Retinal pigment epithelial cell (primary cell): ENCODE measurements around the gene LIX1.

Source experiments
- DNase-seq: peaks from one replicate; pipeline ENCODE4 v3.0.0-alpha.2; 2010; ENCODE audit warnings: low read depth
- H3K4me3 ChIP-seq: 2 replicates; pipeline ENCODE4 v1.5.1; 2011; ENCODE audit warnings: mild to moderate bottlenecking, low read length, control low read depth, moderate library complexity
- TF ChIP-seq, protein P1 (sequence below): conservative IDR thresholded peaks from 2 replicates; pipeline ENCODE4 v1.5.1; 2011; ENCODE audit warnings: low read depth, low read length, control low read depth, inconsistent platforms

LIX1 gene

DNA sequence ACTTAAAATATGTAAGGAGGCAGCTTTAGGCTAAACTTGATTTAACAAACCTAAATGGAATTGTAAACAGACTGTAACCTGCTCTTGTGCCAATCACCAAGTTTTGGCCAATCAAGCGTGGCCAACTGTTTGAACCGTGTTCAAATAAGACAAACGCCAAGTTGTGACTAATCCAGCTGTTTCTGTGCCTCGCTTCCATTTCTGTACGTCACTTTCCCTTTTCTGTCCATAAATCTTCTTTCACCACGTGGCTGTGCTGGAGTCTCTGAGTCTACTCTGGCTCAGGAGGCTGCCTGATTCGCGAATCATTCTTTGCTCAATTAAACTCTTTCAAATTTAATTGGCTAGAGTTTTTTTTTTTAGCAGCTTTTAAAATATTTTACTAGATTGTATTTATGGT, 71.3 kb downstream of the LIX1 start:
- TF ChIP-seq, protein P1, sequence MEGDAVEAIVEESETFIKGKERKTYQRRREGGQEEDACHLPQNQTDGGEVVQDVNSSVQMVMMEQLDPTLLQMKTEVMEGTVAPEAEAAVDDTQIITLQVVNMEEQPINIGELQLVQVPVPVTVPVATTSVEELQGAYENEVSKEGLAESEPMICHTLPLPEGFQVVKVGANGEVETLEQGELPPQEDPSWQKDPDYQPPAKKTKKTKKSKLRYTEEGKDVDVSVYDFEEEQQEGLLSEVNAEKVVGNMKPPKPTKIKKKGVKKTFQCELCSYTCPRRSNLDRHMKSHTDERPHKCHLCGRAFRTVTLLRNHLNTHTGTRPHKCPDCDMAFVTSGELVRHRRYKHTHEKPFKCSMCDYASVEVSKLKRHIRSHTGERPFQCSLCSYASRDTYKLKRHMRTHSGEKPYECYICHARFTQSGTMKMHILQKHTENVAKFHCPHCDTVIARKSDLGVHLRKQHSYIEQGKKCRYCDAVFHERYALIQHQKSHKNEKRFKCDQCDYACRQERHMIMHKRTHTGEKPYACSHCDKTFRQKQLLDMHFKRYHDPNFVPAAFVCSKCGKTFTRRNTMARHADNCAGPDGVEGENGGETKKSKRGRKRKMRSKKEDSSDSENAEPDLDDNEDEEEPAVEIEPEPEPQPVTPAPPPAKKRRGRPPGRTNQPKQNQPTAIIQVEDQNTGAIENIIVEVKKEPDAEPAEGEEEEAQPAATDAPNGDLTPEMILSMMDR = no peak
- no peak overlapping the region for H3K4me3 ChIP-seq
- DNase-seq = no peak

DNA sequence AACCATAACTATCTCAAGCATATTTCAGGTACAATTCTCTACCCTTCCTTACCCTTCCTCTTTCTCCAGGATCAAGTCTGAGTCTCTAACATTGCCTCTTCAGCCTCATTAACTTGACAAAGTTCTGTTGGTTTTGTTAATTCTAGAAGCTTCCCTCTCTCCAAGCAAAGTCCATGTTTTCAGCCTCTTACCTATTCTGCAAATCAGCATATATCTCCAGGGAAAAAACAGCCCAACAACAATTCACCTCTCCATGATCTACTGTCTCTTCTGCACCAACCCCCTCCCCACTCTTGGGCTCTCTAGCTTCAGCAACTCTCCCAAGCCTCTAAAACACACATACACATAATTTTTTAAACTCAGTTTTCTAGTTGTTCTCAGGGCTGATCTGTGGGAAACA, 72.2 kb downstream of the LIX1 start:
- H3K4me3 ChIP-seq = no peak overlapping the region
- TF ChIP-seq, protein P1 = no peak
- DNase-seq = no peak

DNA sequence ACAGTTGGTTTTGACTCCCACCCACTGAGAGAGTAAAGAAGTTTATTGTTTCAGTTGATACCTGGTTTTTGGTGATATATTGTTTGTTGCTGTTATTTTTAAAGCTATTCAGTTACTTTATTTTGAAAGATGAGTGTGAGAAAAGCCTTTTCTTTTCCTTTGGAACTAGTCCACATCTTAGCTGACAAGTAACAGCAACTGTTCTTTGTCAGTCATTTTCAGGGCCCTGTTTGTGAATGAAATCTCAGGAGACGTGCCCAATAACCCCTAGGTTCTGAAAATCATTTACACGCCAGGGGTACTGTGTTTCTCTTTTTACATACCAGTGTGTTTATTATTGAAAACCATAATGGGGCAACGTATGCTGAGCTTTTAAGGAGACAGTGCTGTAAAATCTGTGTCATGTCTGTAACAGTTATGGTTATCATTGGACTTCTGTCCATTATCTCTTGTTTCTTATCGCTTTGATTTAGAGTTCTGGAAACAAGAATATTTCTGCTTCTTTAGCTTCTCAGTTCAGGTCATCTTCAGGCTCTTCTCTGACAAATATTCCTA, 75.0 kb downstream of the LIX1 start:
- H3K4me3 ChIP-seq = no peak overlapping the region
- no peak for DNase-seq
- TF ChIP-seq, protein P1 = no peak

DNA sequence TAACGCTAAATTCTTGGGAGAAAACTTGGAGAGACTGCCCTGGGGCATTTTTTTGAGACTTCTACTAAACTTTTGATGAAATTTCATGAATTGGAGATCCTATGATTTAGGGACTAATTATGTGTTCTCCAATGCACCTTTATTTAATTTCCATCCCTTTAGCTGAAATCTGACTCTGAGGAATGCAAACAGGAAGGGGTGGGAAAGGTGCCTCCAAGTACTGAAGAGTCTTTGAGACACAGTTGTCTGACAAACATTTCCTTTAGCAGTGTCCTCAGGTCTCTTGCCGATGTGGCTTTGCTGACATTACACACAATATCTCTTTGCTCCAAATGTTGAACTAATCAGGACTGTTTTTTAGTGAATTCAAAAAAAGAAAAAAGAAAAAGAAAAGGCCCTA, 76.9 kb downstream of the LIX1 start:
- TF ChIP-seq, protein P1 = no peak
- H3K4me3 ChIP-seq = no peak overlapping the region
- DNase-seq = no peak

DNA sequence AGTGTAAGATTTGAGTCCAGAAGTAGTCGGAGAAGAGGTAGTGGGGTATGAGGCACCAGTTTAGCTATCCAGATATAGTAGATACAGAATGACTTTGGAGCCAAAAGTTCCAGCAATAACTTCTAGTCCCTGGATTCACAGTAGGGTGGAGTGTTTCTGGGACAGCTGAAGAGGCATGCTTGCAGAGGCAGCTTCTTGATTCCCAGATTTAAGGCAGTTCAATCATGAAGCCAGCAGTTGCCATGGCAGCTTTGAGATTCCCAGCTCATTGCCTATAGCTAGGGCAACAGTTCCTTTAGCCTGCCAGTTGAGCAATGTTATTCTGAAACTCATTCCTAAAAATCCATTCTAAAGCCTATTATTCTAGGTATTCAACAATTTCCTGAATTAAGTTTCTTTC, 79.2 kb downstream of the LIX1 start:
- no peak overlapping the region for H3K4me3 ChIP-seq
- no peak for DNase-seq
- TF ChIP-seq, protein P1 = no peak

DNA sequence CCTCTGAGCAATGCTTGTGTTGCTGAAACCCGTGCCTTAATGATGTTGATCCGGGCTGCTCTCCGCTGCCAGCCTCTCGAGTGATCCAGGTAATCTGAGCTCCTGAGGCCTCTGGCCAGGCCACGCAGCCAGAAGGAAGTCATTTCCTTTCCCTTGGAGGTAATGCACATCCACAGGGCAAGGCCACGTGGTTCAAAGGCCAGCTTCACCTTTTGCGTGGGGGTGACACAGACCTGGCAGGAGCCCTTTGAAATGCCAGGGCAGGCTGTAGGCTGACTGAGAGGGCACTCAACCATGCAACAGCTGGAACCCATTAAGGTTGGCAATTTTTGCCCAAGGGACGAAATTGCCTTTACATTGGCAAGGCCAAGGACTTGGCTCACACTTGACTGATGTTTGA, 80.4 kb downstream of the LIX1 start:
- TF ChIP-seq, protein P1 = no peak
- H3K4me3 ChIP-seq = no peak overlapping the region
- no peak for DNase-seq

DNA sequence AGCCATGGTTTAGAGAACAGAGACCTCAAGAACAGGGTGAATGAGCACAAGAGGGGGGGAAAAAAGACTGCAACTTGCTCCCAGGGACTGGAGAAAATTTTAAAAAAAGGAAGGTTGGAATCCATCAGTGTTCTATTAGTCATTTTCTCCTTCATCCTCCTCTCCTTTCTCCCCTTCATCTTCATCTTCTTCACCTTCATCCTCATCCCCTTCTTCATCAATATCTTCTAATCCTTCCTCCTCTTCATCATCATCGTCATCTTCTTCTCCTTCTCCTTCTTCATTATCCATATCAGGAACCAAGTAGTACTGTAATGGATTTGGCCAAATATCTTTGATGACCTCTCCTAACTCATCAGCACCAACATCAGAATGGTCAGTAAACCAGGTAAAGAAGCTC, 86.1 kb downstream of the LIX1 start:
- no peak overlapping the region for H3K4me3 ChIP-seq
- no peak for DNase-seq
- TF ChIP-seq, protein P1 = no peak
